ENCODE data around the gene SPAG8. TPM values are rescaled to one million over a fixed set of nuclear protein-coding genes. Genes with fewer than 3 reads are reported as not detected.

The SPAG8 gene
- total and polyA plus RNA-seq, 8 donors = 0.19 to 4.1 (median 1.7) TPM; not detected in 3

DNA sequence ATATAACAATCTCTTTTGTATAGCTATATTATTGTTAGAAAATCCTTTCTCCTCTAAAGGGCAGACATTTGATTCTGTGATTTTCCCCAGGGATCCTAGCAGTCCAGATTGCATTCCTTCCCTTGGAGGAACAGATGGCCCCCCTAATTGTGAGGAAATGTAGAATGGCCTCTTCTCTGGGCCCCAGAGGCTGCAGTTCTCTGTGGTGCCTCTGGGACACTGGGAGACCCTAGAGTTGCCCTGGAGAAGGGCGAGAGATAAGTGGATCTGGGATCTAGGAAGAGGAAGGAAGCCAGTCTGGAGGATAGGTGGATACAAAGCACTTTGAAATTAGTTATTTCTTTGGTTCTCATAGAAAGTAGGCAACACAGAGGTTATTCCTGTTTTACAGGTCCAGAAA, 4.6 kb upstream of the SPAG8 start:
- no peak for DNase-seq
- no peak overlapping the region for H3K27ac ChIP-seq
- H3K36me3 ChIP-seq = no peaks in the 10 kb centered on the region
- 63 to 77% (median 70%) methylated on average over 1 of the region's 1 CpG for WGBS, 5 donors
- H3K4me1 ChIP-seq = peaks cover 15 to 28% (median 26%) of the 10 kb centered on the region in 4 donors
- H3K27me3 ChIP-seq = no peaks in the 10 kb centered on the region
- no peak overlapping the region for H3K4me3 ChIP-seq
- TF ChIP-seq POLR2A (IDR thresholded peaks at IDR 0.05) (no peak), POLR2AphosphoS5 (IDR thresholded peaks at IDR 0.05) (no peak), EP300 (IDR thresholded peaks at IDR 0.05) (no peak)
- TF ChIP-seq, protein P1, sequence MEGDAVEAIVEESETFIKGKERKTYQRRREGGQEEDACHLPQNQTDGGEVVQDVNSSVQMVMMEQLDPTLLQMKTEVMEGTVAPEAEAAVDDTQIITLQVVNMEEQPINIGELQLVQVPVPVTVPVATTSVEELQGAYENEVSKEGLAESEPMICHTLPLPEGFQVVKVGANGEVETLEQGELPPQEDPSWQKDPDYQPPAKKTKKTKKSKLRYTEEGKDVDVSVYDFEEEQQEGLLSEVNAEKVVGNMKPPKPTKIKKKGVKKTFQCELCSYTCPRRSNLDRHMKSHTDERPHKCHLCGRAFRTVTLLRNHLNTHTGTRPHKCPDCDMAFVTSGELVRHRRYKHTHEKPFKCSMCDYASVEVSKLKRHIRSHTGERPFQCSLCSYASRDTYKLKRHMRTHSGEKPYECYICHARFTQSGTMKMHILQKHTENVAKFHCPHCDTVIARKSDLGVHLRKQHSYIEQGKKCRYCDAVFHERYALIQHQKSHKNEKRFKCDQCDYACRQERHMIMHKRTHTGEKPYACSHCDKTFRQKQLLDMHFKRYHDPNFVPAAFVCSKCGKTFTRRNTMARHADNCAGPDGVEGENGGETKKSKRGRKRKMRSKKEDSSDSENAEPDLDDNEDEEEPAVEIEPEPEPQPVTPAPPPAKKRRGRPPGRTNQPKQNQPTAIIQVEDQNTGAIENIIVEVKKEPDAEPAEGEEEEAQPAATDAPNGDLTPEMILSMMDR (IDR thresholded peaks at IDR 0.05) = no peak
- intact Hi-C loops (cut with DNase I; ENCODE audit: low total_unique reads) = no loop called here
- H3K9me3 ChIP-seq = no peaks in the 10 kb centered on the region

DNA sequence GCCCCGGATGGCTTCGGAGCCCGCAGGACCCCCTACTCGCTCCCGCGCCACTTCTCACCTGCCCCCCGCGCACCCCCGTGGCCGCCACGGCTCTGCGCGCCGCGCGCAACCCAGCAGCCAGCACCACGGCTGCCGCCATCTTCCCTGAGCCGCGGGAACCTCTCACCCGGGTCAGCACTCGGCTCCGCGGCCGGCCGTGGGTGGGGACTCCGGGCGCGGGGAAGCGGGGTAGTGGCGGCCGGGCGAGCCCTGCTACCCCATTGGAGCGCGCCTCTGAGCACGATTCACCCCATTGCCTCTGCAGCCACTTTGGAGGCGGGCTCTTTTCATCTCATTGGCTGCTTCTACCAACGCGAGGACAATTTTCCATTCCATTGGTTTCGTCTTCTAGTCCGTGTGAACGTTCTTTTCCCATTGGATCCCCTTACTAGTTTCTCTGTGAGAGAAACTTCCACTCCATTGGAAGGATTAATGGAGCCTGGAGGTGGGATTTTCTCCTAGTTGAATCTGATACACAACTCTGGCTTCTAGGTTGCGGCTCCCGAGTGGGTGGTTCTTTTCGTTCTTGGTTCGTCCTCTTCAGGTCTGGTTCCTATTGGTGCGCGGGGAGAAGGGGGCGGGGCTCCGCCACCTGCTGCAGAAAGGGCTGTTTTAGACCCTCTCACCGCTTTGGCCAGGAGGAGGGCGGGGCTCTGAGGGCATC, 2.9 kb upstream of the SPAG8 start, which contains the start of gene HINT2:
Gene HINT2, minus strand, starts transcription at position 202 of the 703 bp plus-strand sequence. Its CDS starts 63 bp downstream, at position 139.
- TF ChIP-seq POLR2A (IDR thresholded peaks at IDR 0.05) = peak in 1 of 4 donors; percentile 86
- TF ChIP-seq, protein P1 (IDR thresholded peaks at IDR 0.05) = no peak
- TF ChIP-seq POLR2AphosphoS5 (IDR thresholded peaks at IDR 0.05) = peak; percentile 68 to 96 (median 95)
- Histone ChIP-seq H3K9me3 (no peaks in the 10 kb centered on the region), H3K27ac (peak within 1 kb of the TSS; percentile 97 to 99 (median 98)), H3K27me3 (no peaks in the 10 kb centered on the region), H3K36me3 (peaks cover 0 to 5% (median 4%) of the 10 kb centered on the region in 4 donors), H3K4me3 (peak within 1 kb of the TSS; percentile 74 to 97 (median 85)), H3K4me1 (peaks cover 24 to 41% (median 37%) of the 10 kb centered on the region in 4 donors)
- intact Hi-C loops (cut with DNase I; ENCODE audit: low total_unique reads) = no loop called here
- 0 to 1% (median 1%) methylated on average over 16 to 52 of the region's 52 CpGs for whole genome bisulfite sequencing, 5 donors
- DNase-seq = peak; percentile 97 to 99

DNA sequence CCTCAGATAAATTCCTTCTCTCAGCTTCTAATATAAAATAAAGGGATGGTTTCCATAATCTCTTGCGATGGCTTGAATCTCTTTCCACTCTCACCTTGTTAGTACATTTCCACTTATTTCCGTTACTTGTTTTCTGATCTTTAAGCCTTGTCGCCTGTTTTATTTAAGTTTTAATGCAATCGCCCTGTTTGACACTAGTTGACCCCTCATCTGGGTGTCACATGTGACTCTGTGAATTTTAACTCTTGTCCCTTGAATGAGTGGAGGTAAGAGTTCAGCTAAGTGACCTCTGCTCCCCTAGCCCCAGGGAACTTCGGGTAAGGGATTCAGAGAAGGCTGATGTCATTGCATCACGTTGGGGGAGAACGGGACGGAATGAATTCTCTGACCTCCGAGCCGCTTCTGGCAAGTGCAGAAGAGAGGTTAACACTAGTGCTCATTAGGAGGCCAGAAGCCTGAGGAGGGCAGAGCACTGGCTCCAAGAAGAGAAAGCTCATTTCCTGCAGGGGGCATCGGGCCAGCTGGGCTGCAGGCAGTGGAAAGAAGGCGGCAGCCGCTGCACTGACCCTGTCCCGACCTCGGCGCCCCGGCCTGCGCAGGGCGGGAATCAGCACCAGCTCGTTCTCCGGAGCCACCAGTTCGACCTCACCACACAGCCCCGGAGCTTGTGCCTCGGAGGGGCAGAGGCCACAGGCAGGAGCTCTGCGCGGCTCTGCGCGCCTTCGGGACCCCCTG, 2.2 kb upstream of the SPAG8 start:
- DNase-seq = peak; percentile 74 to 87
- WGBS, 5 donors = 4 to 8% (median 5%) methylated on average over 18 to 29 of the region's 29 CpGs
- Histone ChIP-seq H3K4me1 (peaks cover 24 to 41% (median 37%) of the 10 kb centered on the region in 4 donors), H3K27me3 (no peaks in the 10 kb centered on the region), H3K27ac (peak overlapping the region; percentile 97 to 99 (median 98)), H3K9me3 (no peaks in the 10 kb centered on the region), H3K4me3 (peak overlapping the region; percentile 74 to 97 (median 85)), H3K36me3 (peaks cover 5 to 12% (median 11%) of the 10 kb centered on the region in 4 donors)
- TF ChIP-seq POLR2A (IDR thresholded peaks at IDR 0.05) (no peak), POLR2AphosphoS5 (IDR thresholded peaks at IDR 0.05) (peak in 1 of 3 donors; percentile 16)
- TF ChIP-seq, protein P1 (IDR thresholded peaks at IDR 0.05) = peak in 2 of 7 experiments; percentile 19 to 22
- intact Hi-C loops (cut with DNase I; ENCODE audit: low total_unique reads) = no loop called here

DNA sequence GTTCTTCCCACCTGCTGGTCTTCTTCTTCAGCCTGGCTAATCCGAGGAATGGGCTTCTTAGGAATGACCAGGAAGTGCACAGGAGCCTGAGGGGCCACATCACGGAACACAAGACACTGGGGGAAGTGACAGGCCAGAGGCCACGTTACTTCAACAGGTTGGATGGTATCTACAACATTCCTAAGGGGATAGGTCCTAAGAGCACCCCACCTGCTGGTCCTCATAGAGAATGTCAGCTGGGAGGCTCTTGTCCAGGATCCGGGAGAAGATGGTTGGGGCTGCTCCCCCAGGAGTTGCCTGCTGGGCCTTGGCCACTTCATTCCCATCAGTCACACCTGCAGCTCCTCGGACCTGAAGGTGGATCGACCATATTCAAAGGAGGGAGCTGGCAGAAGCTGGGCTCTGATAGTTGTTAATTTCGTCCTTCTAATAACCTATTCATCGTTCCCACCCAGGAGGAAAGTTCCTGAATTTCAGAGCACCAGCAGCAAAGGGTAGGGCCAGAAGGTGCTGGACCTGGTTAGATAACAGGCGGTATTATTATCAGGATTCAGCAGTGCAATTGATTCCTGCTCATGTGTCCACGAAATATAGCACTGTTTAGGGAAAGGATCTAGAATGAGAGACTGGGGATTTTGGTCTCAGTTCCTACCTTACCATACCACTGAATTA, 1.5 kb upstream of the SPAG8 start:
- TF ChIP-seq EP300 (IDR thresholded peaks at IDR 0.05) (no peak), POLR2A (IDR thresholded peaks at IDR 0.05) (no peak), POLR2AphosphoS5 (IDR thresholded peaks at IDR 0.05) (no peak)
- TF ChIP-seq, protein P1 (IDR thresholded peaks at IDR 0.05) = peak in 1 of 7 experiments; percentile 17
- DNase-seq = peak in 1 of 2 donors; percentile 57
- Histone ChIP-seq H3K27ac (peak overlapping the region in 4 of 5 donors; percentile 97 to 99 (median 98)), H3K27me3 (no peaks in the 10 kb centered on the region), H3K4me1 (peaks cover 24 to 41% (median 37%) of the 10 kb centered on the region in 4 donors), H3K36me3 (peaks cover 6 to 20% (median 18%) of the 10 kb centered on the region in 4 donors), H3K9me3 (no peaks in the 10 kb centered on the region), H3K4me3 (peak overlapping the region; percentile 74 to 97 (median 85))
- WGBS, 5 donors = 55 to 62% (median 59%) methylated on average over 10 of the region's 10 CpGs
- intact Hi-C loops (cut with DNase I; ENCODE audit: low total_unique reads) = no loop called here
